Nephron progenitor cell (in vitro differentiated cells): ENCODE data around the gene PSMD13.
"Not testable (repeated sequence)": the region's sequence is repeated elsewhere in the genome, so short reads cannot be mapped to it uniquely, and the experiment has no call there.

Experiments used
- DNase-seq: peaks from one replicate; pipeline ENCODE4 v3.0.0; 2021
- H3K27ac Mint-ChIP-seq: 2 replicates; pipeline ENCODE4 v1.8.0; 2021; ENCODE audit warnings: mild to moderate bottlenecking, moderate library complexity, mixed read lengths
- H3K27me3 Mint-ChIP-seq: 2 replicates; pipeline ENCODE4 v1.8.0; 2021; ENCODE audit warnings: mild to moderate bottlenecking, low read depth, mixed read lengths; ENCODE audit not compliant: poor library complexity
- H3K36me3 Mint-ChIP-seq: 2 replicates; pipeline ENCODE4 v1.8.0; 2021; ENCODE audit warnings: low read depth, mixed read lengths
- H3K4me1 Mint-ChIP-seq: 2 replicates; pipeline ENCODE4 v1.8.0; 2021; ENCODE audit warnings: mixed read lengths
- H3K4me3 Mint-ChIP-seq: 2 replicates; pipeline ENCODE4 v1.8.0; 2021; ENCODE audit warnings: mild to moderate bottlenecking, moderate library complexity, mixed read lengths
- H3K9me3 Mint-ChIP-seq: 2 replicates; pipeline ENCODE4 v1.8.0; 2021; ENCODE audit warnings: mild to moderate bottlenecking, moderate library complexity, mixed read lengths
- CTCF ChIP-seq: fragments of 200-600 bp; sonication (generic); IDR thresholded peaks from 2 replicates; pipeline ENCODE4 v1.5.0; 2021; ENCODE audit warnings: antibody characterized with exemption

The PSMD13 gene

GRCh38 chr11:282630-283360 lies 46.0 kb downstream of the PSMD13 start:
- TF ChIP-seq CTCF: no peak
- peak overlapping the region; percentile 20 for H3K4me3 Mint-ChIP-seq
- H3K4me1 Mint-ChIP-seq: peaks cover 59% of the 10 kb centered on the region

GRCh38 chr11:283405-284104 lies 46.8 kb downstream of the PSMD13 start:
- no peak for TF ChIP-seq CTCF
- H3K4me1 Mint-ChIP-seq: peaks cover 60% of the 10 kb centered on the region
- H3K36me3 Mint-ChIP-seq: no peaks in the 10 kb centered on the region
- H3K9me3 Mint-ChIP-seq: no peaks in the 10 kb centered on the region
- peak overlapping the region; percentile 14 for H3K4me3 Mint-ChIP-seq
- H3K27ac Mint-ChIP-seq: peak overlapping the region; percentile 70
- DNase-seq: no peak
- peaks cover 12% of the 10 kb centered on the region for H3K27me3 Mint-ChIP-seq

More at GRCh38 chr11:282630-283360, 46.0 kb downstream of the PSMD13 start:
- Mint-ChIP-seq H3K27ac (peak overlapping the region; percentile 29), H3K9me3 (peaks cover 4% of the 10 kb centered on the region), H3K36me3 (no peaks in the 10 kb centered on the region), H3K27me3 (peaks cover 8% of the 10 kb centered on the region)
- DNase-seq: no peak

GRCh38 chr11:284105-285020 lies 47.6 kb downstream of the PSMD13 start:
- H3K27me3 Mint-ChIP-seq: peaks cover 12% of the 10 kb centered on the region
- DNase-seq: peak; percentile 59
- peak overlapping the region; percentile 70 for H3K27ac Mint-ChIP-seq
- no peaks in the 10 kb centered on the region for H3K36me3 Mint-ChIP-seq
- TF ChIP-seq CTCF: no peak
- H3K9me3 Mint-ChIP-seq: no peaks in the 10 kb centered on the region
- H3K4me1 Mint-ChIP-seq: peaks cover 57% of the 10 kb centered on the region
- peak overlapping the region; percentile 14 for H3K4me3 Mint-ChIP-seq

GRCh38 chr11:285021-285893 lies 48.5 kb downstream of the PSMD13 start:
- Mint-ChIP-seq H3K9me3 (no peaks in the 10 kb centered on the region), H3K27ac (peak overlapping the region; percentile 90), H3K4me1 (peaks cover 66% of the 10 kb centered on the region), H3K4me3 (no peak overlapping the region), H3K27me3 (peaks cover 12% of the 10 kb centered on the region), H3K36me3 (no peaks in the 10 kb centered on the region)
- no peak for TF ChIP-seq CTCF
- DNase-seq: no peak

GRCh38 chr11:285894-286220 lies 49.1 kb downstream of the PSMD13 start:
- Mint-ChIP-seq H3K4me3 (no peak overlapping the region), H3K27me3 (peaks cover 12% of the 10 kb centered on the region)

GRCh38 chr11:286977-287820 lies 50.4 kb downstream of the PSMD13 start:
- not testable (repeated sequence) for H3K27ac Mint-ChIP-seq, DNase-seq, H3K9me3 Mint-ChIP-seq, H3K36me3 Mint-ChIP-seq
- Mint-ChIP-seq H3K4me1 (peaks cover 74% of the 10 kb centered on the region), H3K4me3 (peak overlapping the region; percentile 72), H3K27me3 (peaks cover 12% of the 10 kb centered on the region)

More at GRCh38 chr11:285894-286220, 49.1 kb downstream of the PSMD13 start:
- no peak overlapping the region for H3K27ac Mint-ChIP-seq
- no peak for DNase-seq
- H3K9me3 Mint-ChIP-seq: no peaks in the 10 kb centered on the region
- TF ChIP-seq CTCF: no peak
- no peaks in the 10 kb centered on the region for H3K36me3 Mint-ChIP-seq
- H3K4me1 Mint-ChIP-seq: peaks cover 72% of the 10 kb centered on the region
